WTC11 (cell line): Measurements from ENCODE around the gene FUT8. TPM values are rescaled to one million over a fixed set of nuclear protein-coding genes. Genes with fewer than 3 reads are reported as not detected.

Source experiments
- ATAC-seq: fragments of 200-7000 bp; cut with Tn5 transposase; 2 replicates; pipeline ENCODE4 v1.10.0; 2021; ENCODE audit warnings: mild to moderate bottlenecking, moderate library complexity
- CTCF ChIA-PET: fragments of 300-600 bp; sonication (Branson Sonifier 250); formaldehyde crosslinking; loops from one replicate; lab custom pipeline; 2021; ENCODE audit warnings: antibody characterized with exemption; lab: Charles Lee
- POLR2A ChIA-PET: fragments of 350-600 bp; sonication (Branson Sonifier 250); formaldehyde crosslinking; loops from one replicate; lab custom pipeline; 2021; ENCODE audit warnings: antibody characterized with exemption; lab: Charles Lee
- DNase-seq: peaks from one replicate; pipeline ENCODE4 v3.0.0; 2021; ENCODE audit warnings: low spot score
- H3K27ac Mint-ChIP-seq: 2 replicates; pipeline ENCODE4 v1.8.0; 2021; ENCODE audit warnings: mixed read lengths
- H3K27me3 Mint-ChIP-seq: 2 replicates; pipeline ENCODE4 v1.8.0; 2021; ENCODE audit warnings: low read depth, mild to moderate bottlenecking, moderate library complexity, mixed read lengths
- H3K36me3 Mint-ChIP-seq: 2 replicates; pipeline ENCODE4 v1.8.0; 2021; ENCODE audit warnings: mixed read lengths
- H3K4me1 Mint-ChIP-seq: 2 replicates; pipeline ENCODE4 v1.8.0; 2022; ENCODE audit warnings: mixed read lengths
- H3K4me3 Mint-ChIP-seq: 2 replicates; pipeline ENCODE4 v1.8.0; 2021; ENCODE audit warnings: mild to moderate bottlenecking, moderate library complexity, mixed read lengths
- H3K9me3 Mint-ChIP-seq: 2 replicates; pipeline ENCODE4 v1.8.0; 2021; ENCODE audit warnings: mixed read lengths
- GTF2I ChIP-seq: fragments of 250-450 bp; sonication (Bioruptor Pico); conservative IDR thresholded peaks from 2 replicates; pipeline ENCODE4 v1.4.0; 2021; ENCODE audit warnings: mild to moderate bottlenecking
- JUN ChIP-seq: sonication (generic); formaldehyde crosslinking; IDR thresholded peaks from 2 replicates; pipeline ENCODE4 v1.8.0; 2023; ENCODE audit warnings: mild to moderate bottlenecking, missing genetic modification reagents
- OVOL2 ChIP-seq: fragments of 250-450 bp; sonication (Bioruptor Pico); IDR thresholded peaks from 2 replicates; pipeline ENCODE4 v1.9.0; 2021; ENCODE audit warnings: mild to moderate bottlenecking, borderline replicate concordance
- PRRX2 ChIP-seq: fragments of 250-450 bp; sonication (Bioruptor Pico); IDR thresholded peaks from 2 replicates; pipeline ENCODE4 v1.8.0; 2021; ENCODE audit warnings: mild to moderate bottlenecking
- SP1 ChIP-seq: sonication (generic); formaldehyde crosslinking; conservative IDR thresholded peaks from 2 replicates; pipeline ENCODE4 v1.8.1; 2022; ENCODE audit warnings: missing genetic modification reagents
- ZNF121 ChIP-seq: sonication (generic); formaldehyde crosslinking; IDR thresholded peaks from 2 replicates; pipeline ENCODE4 v1.8.0; 2023; ENCODE audit warnings: missing genetic modification reagents
- ZNF232 ChIP-seq: sonication (generic); formaldehyde crosslinking; IDR thresholded peaks from 2 replicates; pipeline ENCODE4 v1.8.0; 2022; ENCODE audit warnings: mild to moderate bottlenecking, missing genetic modification reagents
- total RNA-seq: library from RNA; stranded (reverse); gene quantifications from 3 replicates; pipeline ENCODE4 v1.2.3, GENCODE V29; 2021
- TF ChIP-seq, protein P1 (sequence below): fragments of 250-450 bp; sonication (Bioruptor Pico); IDR thresholded peaks from 2 replicates; pipeline ENCODE4 v2.1.2; 2022; ENCODE audit warnings: mild to moderate bottlenecking, moderate library complexity
- TF ChIP-seq, protein P2 (sequence below): sonication (generic); formaldehyde crosslinking; IDR thresholded peaks from 2 replicates; pipeline ENCODE4 v1.8.0; 2022; ENCODE audit warnings: missing genetic modification reagents
- TF ChIP-seq, protein P3 (sequence below): sonication (generic); formaldehyde crosslinking; IDR thresholded peaks from 2 replicates; pipeline ENCODE4 v1.8.1; 2022; ENCODE audit warnings: low read depth, missing genetic modification reagents, borderline replicate concordance
- TF ChIP-seq, protein P4 (sequence below): fragments of 250-450 bp; sonication (Bioruptor Pico); IDR thresholded peaks from 2 replicates; pipeline ENCODE4 v1.9.0; 2021; ENCODE audit warnings: mild to moderate bottlenecking, borderline replicate concordance
- TF ChIP-seq, protein P5 (sequence below): fragments of 200-600 bp; IDR thresholded peaks from 2 replicates; pipeline ENCODE4 v1.8.0; 2022; ENCODE audit warnings: antibody characterized with exemption

Gene FUT8
- total RNA-seq, 1 experiment from 2014 or later: 37.9 TPM

DNA sequence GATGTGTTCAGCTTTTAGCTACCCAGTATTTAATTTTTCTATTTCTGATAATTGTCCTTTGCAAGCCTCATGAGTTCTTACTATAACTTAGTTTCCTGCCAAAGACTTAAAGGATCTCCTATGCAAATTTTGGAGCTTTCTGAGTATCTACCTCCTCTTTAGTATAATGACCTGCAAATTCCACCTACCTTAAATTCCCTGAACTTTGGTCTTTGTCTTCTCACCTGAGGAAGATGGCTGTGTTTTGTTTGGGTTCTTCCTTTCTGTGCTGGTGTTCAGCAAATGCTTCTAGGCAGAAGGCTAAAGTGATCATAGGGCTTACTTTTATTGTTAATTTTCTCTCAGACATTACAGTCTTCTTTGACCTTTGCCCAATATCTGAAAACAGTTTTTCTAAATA is 142.8 kb downstream of the FUT8 start:
- POLR2A ChIA-PET: no interaction called here
- CTCF ChIA-PET: interaction anchor here (0.9 to 1.5 kb wide), 2 partner anchors 140 to 269 kb away, joined by 3 to 4 read pairs; no protein-coding TSS in a partner anchor
- H3K27me3 Mint-ChIP-seq: no peaks in the 10 kb centered on the region
- no peak for DNase-seq
- no peaks in the 10 kb centered on the region for H3K9me3 Mint-ChIP-seq
- H3K36me3 Mint-ChIP-seq: no peaks in the 10 kb centered on the region
- peaks cover 15% of the 10 kb centered on the region for H3K4me1 Mint-ChIP-seq
- no peak overlapping the region for H3K27ac Mint-ChIP-seq
- ATAC-seq: peak; percentile 74
- no peak overlapping the region for H3K4me3 Mint-ChIP-seq
- TF ChIP-seq, protein P1, sequence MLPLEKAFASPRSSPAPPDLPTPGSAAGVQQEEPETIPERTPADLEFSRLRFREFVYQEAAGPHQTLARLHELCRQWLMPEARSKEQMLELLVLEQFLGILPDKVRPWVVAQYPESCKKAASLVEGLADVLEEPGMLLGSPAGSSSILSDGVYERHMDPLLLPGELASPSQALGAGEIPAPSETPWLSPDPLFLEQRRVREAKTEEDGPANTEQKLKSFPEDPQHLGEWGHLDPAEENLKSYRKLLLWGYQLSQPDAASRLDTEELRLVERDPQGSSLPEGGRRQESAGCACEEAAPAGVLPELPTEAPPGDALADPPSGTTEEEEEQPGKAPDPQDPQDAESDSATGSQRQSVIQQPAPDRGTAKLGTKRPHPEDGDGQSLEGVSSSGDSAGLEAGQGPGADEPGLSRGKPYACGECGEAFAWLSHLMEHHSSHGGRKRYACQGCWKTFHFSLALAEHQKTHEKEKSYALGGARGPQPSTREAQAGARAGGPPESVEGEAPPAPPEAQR (CRISPR knock-in tag): no peak
- TF ChIP-seq PRRX2 (CRISPR knock-in tag) (no peak), ZNF121 (CRISPR knock-in tag) (no peak)

DNA sequence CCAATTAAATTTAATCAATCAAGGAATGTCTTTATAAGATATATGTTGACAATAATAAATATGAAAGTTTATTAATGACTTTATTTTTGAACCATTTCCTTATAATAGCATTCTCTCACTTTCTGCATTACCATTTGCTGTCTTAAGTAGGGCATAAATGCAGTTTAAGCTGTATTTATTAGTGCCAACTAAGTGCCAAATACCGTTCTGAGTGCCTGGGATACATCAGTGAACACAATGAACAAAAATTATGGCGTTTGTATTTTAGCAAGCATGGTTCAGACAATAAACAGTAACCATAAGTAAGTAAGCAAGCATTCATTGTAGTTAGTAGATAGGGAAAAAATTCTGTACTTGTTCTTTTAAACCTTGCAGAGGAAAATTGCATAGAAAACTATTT is 145.8 kb downstream of the FUT8 start:
- no peak overlapping the region for H3K4me3 Mint-ChIP-seq
- no peaks in the 10 kb centered on the region for H3K9me3 Mint-ChIP-seq
- no peaks in the 10 kb centered on the region for H3K27me3 Mint-ChIP-seq
- H3K36me3 Mint-ChIP-seq: no peaks in the 10 kb centered on the region
- no peak for DNase-seq
- ChIA-PET POLR2A (no interaction called here), CTCF (no interaction called here)
- ATAC-seq: no peak
- H3K27ac Mint-ChIP-seq: no peak overlapping the region
- peaks cover 15% of the 10 kb centered on the region for H3K4me1 Mint-ChIP-seq
- TF ChIP-seq GTF2I: no peak
- no peak for TF ChIP-seq OVOL2
- TF ChIP-seq, protein P2, sequence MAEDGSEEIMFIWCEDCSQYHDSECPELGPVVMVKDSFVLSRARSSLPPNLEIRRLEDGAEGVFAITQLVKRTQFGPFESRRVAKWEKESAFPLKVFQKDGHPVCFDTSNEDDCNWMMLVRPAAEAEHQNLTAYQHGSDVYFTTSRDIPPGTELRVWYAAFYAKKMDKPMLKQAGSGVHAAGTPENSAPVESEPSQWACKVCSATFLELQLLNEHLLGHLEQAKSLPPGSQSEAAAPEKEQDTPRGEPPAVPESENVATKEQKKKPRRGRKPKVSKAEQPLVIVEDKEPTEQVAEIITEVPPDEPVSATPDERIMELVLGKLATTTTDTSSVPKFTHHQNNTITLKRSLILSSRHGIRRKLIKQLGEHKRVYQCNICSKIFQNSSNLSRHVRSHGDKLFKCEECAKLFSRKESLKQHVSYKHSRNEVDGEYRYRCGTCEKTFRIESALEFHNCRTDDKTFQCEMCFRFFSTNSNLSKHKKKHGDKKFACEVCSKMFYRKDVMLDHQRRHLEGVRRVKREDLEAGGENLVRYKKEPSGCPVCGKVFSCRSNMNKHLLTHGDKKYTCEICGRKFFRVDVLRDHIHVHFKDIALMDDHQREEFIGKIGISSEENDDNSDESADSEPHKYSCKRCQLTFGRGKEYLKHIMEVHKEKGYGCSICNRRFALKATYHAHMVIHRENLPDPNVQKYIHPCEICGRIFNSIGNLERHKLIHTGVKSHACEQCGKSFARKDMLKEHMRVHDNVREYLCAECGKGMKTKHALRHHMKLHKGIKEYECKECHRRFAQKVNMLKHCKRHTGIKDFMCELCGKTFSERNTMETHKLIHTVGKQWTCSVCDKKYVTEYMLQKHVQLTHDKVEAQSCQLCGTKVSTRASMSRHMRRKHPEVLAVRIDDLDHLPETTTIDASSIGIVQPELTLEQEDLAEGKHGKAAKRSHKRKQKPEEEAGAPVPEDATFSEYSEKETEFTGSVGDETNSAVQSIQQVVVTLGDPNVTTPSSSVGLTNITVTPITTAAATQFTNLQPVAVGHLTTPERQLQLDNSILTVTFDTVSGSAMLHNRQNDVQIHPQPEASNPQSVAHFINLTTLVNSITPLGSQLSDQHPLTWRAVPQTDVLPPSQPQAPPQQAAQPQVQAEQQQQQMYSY: no peak
- TF ChIP-seq, protein P3, sequence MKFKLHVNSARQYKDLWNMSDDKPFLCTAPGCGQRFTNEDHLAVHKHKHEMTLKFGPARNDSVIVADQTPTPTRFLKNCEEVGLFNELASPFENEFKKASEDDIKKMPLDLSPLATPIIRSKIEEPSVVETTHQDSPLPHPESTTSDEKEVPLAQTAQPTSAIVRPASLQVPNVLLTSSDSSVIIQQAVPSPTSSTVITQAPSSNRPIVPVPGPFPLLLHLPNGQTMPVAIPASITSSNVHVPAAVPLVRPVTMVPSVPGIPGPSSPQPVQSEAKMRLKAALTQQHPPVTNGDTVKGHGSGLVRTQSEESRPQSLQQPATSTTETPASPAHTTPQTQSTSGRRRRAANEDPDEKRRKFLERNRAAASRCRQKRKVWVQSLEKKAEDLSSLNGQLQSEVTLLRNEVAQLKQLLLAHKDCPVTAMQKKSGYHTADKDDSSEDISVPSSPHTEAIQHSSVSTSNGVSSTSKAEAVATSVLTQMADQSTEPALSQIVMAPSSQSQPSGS (CRISPR knock-in tag): no peak
- TF ChIP-seq, protein P4, sequence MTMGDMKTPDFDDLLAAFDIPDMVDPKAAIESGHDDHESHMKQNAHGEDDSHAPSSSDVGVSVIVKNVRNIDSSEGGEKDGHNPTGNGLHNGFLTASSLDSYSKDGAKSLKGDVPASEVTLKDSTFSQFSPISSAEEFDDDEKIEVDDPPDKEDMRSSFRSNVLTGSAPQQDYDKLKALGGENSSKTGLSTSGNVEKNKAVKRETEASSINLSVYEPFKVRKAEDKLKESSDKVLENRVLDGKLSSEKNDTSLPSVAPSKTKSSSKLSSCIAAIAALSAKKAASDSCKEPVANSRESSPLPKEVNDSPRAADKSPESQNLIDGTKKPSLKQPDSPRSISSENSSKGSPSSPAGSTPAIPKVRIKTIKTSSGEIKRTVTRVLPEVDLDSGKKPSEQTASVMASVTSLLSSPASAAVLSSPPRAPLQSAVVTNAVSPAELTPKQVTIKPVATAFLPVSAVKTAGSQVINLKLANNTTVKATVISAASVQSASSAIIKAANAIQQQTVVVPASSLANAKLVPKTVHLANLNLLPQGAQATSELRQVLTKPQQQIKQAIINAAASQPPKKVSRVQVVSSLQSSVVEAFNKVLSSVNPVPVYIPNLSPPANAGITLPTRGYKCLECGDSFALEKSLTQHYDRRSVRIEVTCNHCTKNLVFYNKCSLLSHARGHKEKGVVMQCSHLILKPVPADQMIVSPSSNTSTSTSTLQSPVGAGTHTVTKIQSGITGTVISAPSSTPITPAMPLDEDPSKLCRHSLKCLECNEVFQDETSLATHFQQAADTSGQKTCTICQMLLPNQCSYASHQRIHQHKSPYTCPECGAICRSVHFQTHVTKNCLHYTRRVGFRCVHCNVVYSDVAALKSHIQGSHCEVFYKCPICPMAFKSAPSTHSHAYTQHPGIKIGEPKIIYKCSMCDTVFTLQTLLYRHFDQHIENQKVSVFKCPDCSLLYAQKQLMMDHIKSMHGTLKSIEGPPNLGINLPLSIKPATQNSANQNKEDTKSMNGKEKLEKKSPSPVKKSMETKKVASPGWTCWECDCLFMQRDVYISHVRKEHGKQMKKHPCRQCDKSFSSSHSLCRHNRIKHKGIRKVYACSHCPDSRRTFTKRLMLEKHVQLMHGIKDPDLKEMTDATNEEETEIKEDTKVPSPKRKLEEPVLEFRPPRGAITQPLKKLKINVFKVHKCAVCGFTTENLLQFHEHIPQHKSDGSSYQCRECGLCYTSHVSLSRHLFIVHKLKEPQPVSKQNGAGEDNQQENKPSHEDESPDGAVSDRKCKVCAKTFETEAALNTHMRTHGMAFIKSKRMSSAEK (CRISPR knock-in tag): no peak
- no peak for TF ChIP-seq SP1 (CRISPR knock-in tag)
- TF ChIP-seq, protein P5, sequence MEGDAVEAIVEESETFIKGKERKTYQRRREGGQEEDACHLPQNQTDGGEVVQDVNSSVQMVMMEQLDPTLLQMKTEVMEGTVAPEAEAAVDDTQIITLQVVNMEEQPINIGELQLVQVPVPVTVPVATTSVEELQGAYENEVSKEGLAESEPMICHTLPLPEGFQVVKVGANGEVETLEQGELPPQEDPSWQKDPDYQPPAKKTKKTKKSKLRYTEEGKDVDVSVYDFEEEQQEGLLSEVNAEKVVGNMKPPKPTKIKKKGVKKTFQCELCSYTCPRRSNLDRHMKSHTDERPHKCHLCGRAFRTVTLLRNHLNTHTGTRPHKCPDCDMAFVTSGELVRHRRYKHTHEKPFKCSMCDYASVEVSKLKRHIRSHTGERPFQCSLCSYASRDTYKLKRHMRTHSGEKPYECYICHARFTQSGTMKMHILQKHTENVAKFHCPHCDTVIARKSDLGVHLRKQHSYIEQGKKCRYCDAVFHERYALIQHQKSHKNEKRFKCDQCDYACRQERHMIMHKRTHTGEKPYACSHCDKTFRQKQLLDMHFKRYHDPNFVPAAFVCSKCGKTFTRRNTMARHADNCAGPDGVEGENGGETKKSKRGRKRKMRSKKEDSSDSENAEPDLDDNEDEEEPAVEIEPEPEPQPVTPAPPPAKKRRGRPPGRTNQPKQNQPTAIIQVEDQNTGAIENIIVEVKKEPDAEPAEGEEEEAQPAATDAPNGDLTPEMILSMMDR: no peak
- TF ChIP-seq JUN (CRISPR knock-in tag): no peak
- no peak for TF ChIP-seq ZNF232 (CRISPR knock-in tag)
